Upper lobe of right lung (tissue), 1 donor: ENCODE results near the gene SLC38A6. TPM values are rescaled to one million over a fixed set of nuclear protein-coding genes. Genes with fewer than 3 reads are reported as not detected.

Experiments
- ATAC-seq: fragments of 200-7000 bp; cut with Tn5 transposase; one replicate; pipeline ENCODE4 v1.9.1; 2020; ENCODE audit warnings: mild to moderate bottlenecking, moderate library complexity
- DNase-seq: peaks from one replicate; pipeline ENCODE4 v3.0.0-alpha.2; 2020
- H3K27ac ChIP-seq: fragments of 200-600 bp; one replicate; pipeline ENCODE4 v1.8.0; 2022
- H3K27me3 ChIP-seq: fragments of 200-600 bp; one replicate; pipeline ENCODE4 v1.8.0; 2022; ENCODE audit warnings: mild to moderate bottlenecking
- H3K36me3 ChIP-seq: fragments of 200-600 bp; one replicate; pipeline ENCODE4 v1.8.0; 2022
- H3K4me1 ChIP-seq: fragments of 200-600 bp; one replicate; pipeline ENCODE4 v1.8.0; 2022
- H3K4me3 ChIP-seq: fragments of 200-600 bp; one replicate; pipeline ENCODE4 v1.8.0; 2022; ENCODE audit warnings: mild to moderate bottlenecking
- H3K9me3 ChIP-seq: fragments of 200-600 bp; one replicate; pipeline ENCODE4 v1.8.0; 2022
- CTCF ChIP-seq: fragments of 200-600 bp; IDR thresholded peaks from one replicate; pipeline ENCODE4 v1.8.0; 2022; ENCODE audit warnings: antibody characterized with exemption
- intact Hi-C: fragments of 100-400 bp; cut with DNase I; formaldehyde crosslinking; loops from one replicate; pipeline ENCODE4 v1.11.0; 2022
- total RNA-seq: library from RNA; stranded (reverse); fragmentation: NEBNext Ultra II Directional; extraction: Animal tissue kit (Norgen Biotek cat#: 25700); gene quantifications from one replicate; pipeline ENCODE4 v1.2.1, GENCODE V29; 2021
- donor health status: DM: no; HTN: yes; CAD: no; lungs with severe emphysema.

Gene SLC38A6
- total RNA-seq, 1 donor from 2014 or later: 24.3 TPM

GRCh38 chr14:60963761-60964160, 17.3 kb upstream of the SLC38A6 start:
- intact Hi-C loops: no loop called here
- H3K27me3 ChIP-seq: no peaks in the 10 kb centered on the region
- no peaks in the 10 kb centered on the region for H3K36me3 ChIP-seq
- H3K4me1 ChIP-seq: no peaks in the 10 kb centered on the region
- ATAC-seq (no peak), DNase-seq (no peak)
- no peak for TF ChIP-seq CTCF
- H3K4me3 ChIP-seq: no peak overlapping the region
- no peak overlapping the region for H3K27ac ChIP-seq
- H3K9me3 ChIP-seq: no peaks in the 10 kb centered on the region

- intact Hi-C loops: no loop called here
- no peaks in the 10 kb centered on the region for H3K36me3 ChIP-seq
- H3K27me3 ChIP-seq: no peaks in the 10 kb centered on the region
- ATAC-seq (no peak), DNase-seq (no peak)
- H3K4me1 ChIP-seq: no peaks in the 10 kb centered on the region
- no peak overlapping the region for H3K4me3 ChIP-seq
- no peak overlapping the region for H3K27ac ChIP-seq
- H3K9me3 ChIP-seq: no peaks in the 10 kb centered on the region
- no peak for TF ChIP-seq CTCF
Observed at GRCh38 chr14:60964904-60965303, 16.1 kb upstream of the SLC38A6 start.

GRCh38 chr14:60965402-60965801, 15.6 kb upstream of the SLC38A6 start:
- Histone ChIP-seq H3K9me3 (no peaks in the 10 kb centered on the region), H3K36me3 (no peaks in the 10 kb centered on the region), H3K4me3 (no peak overlapping the region), H3K27ac (no peak overlapping the region), H3K4me1 (no peaks in the 10 kb centered on the region), H3K27me3 (no peaks in the 10 kb centered on the region)
- DNase-seq (no peak), ATAC-seq (no peak)
- no peak for TF ChIP-seq CTCF
- intact Hi-C loops: no loop called here

GRCh38 chr14:60968099-60968498, 12.9 kb upstream of the SLC38A6 start:
- intact Hi-C loops: no loop called here
- DNase-seq: no peak
- no peak overlapping the region for H3K4me3 ChIP-seq
- no peaks in the 10 kb centered on the region for H3K27me3 ChIP-seq
- no peaks in the 10 kb centered on the region for H3K36me3 ChIP-seq
- H3K4me1 ChIP-seq: no peaks in the 10 kb centered on the region
- ATAC-seq: no peak
- H3K27ac ChIP-seq: no peak overlapping the region
- no peak for TF ChIP-seq CTCF
- H3K9me3 ChIP-seq: no peaks in the 10 kb centered on the region

- Histone ChIP-seq H3K27ac (no peak overlapping the region), H3K4me3 (no peak overlapping the region), H3K9me3 (no peaks in the 10 kb centered on the region), H3K36me3 (no peaks in the 10 kb centered on the region), H3K4me1 (no peaks in the 10 kb centered on the region), H3K27me3 (no peaks in the 10 kb centered on the region)
- DNase-seq: no peak
- intact Hi-C loops: no loop called here
- no peak for ATAC-seq
- TF ChIP-seq CTCF: no peak
Observed at GRCh38 chr14:60968671-60969070, 12.4 kb upstream of the SLC38A6 start.

- no peak overlapping the region for H3K27ac ChIP-seq
- no peaks in the 10 kb centered on the region for H3K9me3 ChIP-seq
- TF ChIP-seq CTCF: no peak
- no peak for DNase-seq
- H3K4me1 ChIP-seq: no peaks in the 10 kb centered on the region
- ATAC-seq: no peak
- intact Hi-C loops: no loop called here
- no peak overlapping the region for H3K4me3 ChIP-seq
- H3K36me3 ChIP-seq: peaks cover 7% of the 10 kb centered on the region
- H3K27me3 ChIP-seq: no peaks in the 10 kb centered on the region
Observed at GRCh38 chr14:60970146-60970545, 10.9 kb upstream of the SLC38A6 start.
